Tibial artery (tissue), 4 donors: ENCODE data around the gene RPRML.
"Not testable (repeated sequence)": the region's sequence is repeated elsewhere in the genome, so short reads cannot be mapped to it uniquely, and the experiment has no call there.

Source experiments
- DNase-seq, 2 donors: peaks; one replicate each; pipeline ENCODE4 v3.0.0-alpha.2; 2019
- H3K27ac ChIP-seq, 2 donors: fragments of 200-600 bp; sonication (generic) in 1 of 2; 1 replicate in 1 of 2; 2 replicates in 1 of 2; pipeline ENCODE4 v1.5.1; 2018 to 2019; ENCODE audit warnings: mild to moderate bottlenecking in 1 of 2
- H3K27me3 ChIP-seq, 2 donors: fragments of 200-600 bp; sonication (generic) in 1 of 2; one replicate each; pipeline versions ENCODE4 v1.5.1 to v1.6.0; 2016 to 2019
- H3K36me3 ChIP-seq, 3 donors: fragments of 200-600 bp; sonication (generic) in 2 of 3; one replicate each; pipeline ENCODE4 v1.5.1; 2016 to 2019; ENCODE audit warnings: mild to moderate bottlenecking in 2 of 3
- H3K4me1 ChIP-seq, 4 donors: fragments of 200-600 bp; sonication (generic) in 2 of 4; 1 replicate in 3 of 4; 2 replicates in 1 of 4; pipeline ENCODE4 v1.5.1; 2016 to 2019
- H3K4me3 ChIP-seq, 2 donors: fragments of 200-600 bp; sonication (generic) in 1 of 2; 1 replicate in 1 of 2; 2 replicates in 1 of 2; pipeline ENCODE4 v1.5.1; 2018 to 2019; ENCODE audit warnings: mild to moderate bottlenecking in 2 of 2
- H3K9me3 ChIP-seq, 3 donors: fragments of 200-600 bp; sonication (generic) in 1 of 3; one replicate each; pipeline ENCODE4 v1.5.1; 2016 to 2019
- intact Hi-C: fragments of 100-400 bp; cut with DNase I; formaldehyde crosslinking; loops from one replicate; pipeline ENCODE4 v1.15.0; 2023; ENCODE audit warnings: low total_unique reads
- TF ChIP-seq, protein P1 (sequence below), 2 experiments: fragments of 200-600 bp in 1 of 2; fragments of 450-650 bp in 1 of 2; IDR thresholded peaks; one replicate each; pipeline ENCODE4 v1.5.1; 2017 to 2019; ENCODE audit warnings: antibody characterized with exemption in 2 of 2, mild to moderate bottlenecking in 1 of 2, moderate library complexity in 1 of 2

RPRML gene

DNA sequence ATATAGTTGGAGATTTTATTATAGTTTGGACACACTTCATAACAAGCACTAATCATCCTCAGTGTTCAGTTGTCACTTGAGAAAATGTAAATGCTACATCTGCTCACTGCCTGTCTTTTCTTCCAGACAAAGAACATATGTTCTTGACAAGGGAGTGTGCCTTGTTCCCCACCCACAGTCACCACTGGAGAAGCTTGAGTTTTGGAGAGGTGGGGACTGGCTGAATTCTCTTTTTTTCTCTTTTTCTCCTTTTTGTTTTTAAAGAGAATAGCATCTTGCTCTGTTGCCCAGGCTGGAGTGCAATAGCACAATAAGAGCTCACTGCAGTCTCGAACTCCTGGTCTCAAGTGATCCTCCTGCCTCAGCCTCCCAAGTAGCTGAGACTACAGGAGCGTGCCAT is 15.5 kb downstream of the RPRML start:
- TF ChIP-seq, protein P1, sequence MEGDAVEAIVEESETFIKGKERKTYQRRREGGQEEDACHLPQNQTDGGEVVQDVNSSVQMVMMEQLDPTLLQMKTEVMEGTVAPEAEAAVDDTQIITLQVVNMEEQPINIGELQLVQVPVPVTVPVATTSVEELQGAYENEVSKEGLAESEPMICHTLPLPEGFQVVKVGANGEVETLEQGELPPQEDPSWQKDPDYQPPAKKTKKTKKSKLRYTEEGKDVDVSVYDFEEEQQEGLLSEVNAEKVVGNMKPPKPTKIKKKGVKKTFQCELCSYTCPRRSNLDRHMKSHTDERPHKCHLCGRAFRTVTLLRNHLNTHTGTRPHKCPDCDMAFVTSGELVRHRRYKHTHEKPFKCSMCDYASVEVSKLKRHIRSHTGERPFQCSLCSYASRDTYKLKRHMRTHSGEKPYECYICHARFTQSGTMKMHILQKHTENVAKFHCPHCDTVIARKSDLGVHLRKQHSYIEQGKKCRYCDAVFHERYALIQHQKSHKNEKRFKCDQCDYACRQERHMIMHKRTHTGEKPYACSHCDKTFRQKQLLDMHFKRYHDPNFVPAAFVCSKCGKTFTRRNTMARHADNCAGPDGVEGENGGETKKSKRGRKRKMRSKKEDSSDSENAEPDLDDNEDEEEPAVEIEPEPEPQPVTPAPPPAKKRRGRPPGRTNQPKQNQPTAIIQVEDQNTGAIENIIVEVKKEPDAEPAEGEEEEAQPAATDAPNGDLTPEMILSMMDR (IDR thresholded peaks at IDR 0.05), result no peak
- no peak overlapping the region for H3K4me3 ChIP-seq
- no peak for DNase-seq
- H3K4me1 ChIP-seq, result peaks cover 0 to 3% (median 0%) of the 10 kb centered on the region in 4 donors
- H3K27me3 ChIP-seq, result no peaks in the 10 kb centered on the region
- intact Hi-C loops, result no loop called here
- no peaks in the 10 kb centered on the region for H3K9me3 ChIP-seq
- peaks cover 0 to 22% (median 12%) of the 10 kb centered on the region in 3 donors for H3K36me3 ChIP-seq
- no peak overlapping the region for H3K27ac ChIP-seq

DNA sequence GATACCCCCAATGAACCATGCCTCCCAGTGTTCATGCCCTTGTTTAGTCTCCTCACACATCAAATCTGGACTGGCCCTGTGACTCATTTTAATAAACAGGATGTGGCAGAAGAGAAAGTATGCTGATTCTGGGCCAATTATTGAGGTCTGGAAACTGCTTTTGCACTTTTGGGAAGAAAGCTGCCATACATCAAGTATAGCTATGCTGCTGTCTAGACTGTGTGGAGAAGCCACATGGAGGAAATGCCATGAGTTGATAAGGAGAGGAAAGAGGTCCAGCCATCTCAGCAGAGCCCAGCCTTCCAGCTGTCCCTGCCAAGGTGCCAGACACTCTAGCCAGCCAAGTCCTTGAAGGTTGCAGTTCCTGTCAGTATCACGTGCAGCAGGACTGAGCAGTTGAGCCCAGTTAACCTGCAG is 16.7 kb downstream of the RPRML start:
- Histone ChIP-seq H3K4me3 (no peak overlapping the region), H3K36me3 (peaks cover 0 to 10% (median under 1%) of the 10 kb centered on the region in 3 donors), H3K9me3 (no peaks in the 10 kb centered on the region), H3K4me1 (peaks cover 0 to 3% (median 0%) of the 10 kb centered on the region in 4 donors), H3K27me3 (no peaks in the 10 kb centered on the region), H3K27ac (no peak overlapping the region)
- peak in 1 of 2 donors; percentile 15 for DNase-seq
- TF ChIP-seq, protein P1 (IDR thresholded peaks at IDR 0.05), result no peak
- intact Hi-C loops, result no loop called here

DNA sequence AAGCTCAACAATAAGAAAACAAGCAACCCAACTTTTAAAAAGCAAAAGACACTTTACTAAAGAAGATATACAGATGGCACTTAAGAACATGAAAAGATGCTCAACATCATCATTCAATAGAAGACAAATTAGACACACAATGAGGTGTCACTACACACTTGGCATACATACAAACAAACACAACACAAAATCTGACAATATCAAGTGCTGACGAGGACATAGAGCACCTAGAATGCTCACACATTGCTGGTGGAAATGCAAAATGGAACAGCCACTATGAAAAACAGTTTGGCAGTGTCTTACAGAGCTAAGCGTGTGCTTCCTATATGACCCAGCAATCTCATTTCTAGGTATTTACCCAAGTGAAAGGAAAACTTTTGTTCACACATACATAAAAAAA is 18.9 kb downstream of the RPRML start:
- Histone ChIP-seq H3K27ac (no peak overlapping the region), H3K27me3 (no peaks in the 10 kb centered on the region), H3K4me3 (no peak overlapping the region), H3K36me3 (peaks cover 0 to 7% (median 0%) of the 10 kb centered on the region in 3 donors), H3K9me3 (no peaks in the 10 kb centered on the region), H3K4me1 (peaks cover 0 to 3% (median 0%) of the 10 kb centered on the region in 4 donors)
- DNase-seq, result no peak
- TF ChIP-seq, protein P1 (IDR thresholded peaks at IDR 0.05), result no peak
- intact Hi-C loops, result no loop called here

DNA sequence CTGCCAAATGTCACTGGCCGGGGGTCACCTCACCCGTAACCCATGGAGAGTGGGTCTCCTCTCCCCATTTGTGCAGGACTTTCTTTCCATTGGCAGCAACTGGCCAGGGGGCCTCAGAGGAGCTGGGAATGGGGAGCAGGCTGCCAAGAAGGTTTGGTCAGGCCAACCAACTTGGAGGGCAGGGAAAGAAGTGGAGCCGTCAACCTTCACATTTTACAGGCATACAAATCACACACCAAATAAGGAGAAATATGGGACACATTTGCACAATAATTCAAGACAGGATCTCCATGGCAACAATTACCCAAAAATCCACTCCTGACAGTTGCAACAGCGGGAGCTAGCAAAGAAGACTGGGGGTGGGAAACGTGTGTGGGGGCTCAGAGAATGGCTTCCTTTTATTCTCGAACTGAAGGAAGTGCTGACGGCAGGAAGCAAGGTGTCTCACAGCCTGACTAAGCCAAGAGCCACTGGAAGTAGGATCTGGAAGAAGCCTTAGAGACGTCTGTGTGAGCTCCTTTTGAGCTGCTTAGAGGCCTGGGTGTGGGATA is 20.9 kb downstream of the RPRML start:
- intact Hi-C loops, result no loop called here
- TF ChIP-seq, protein P1 (IDR thresholded peaks at IDR 0.05), result no peak
- H3K36me3 ChIP-seq, result peaks cover 0 to 7% (median 0%) of the 10 kb centered on the region in 3 donors

DNA sequence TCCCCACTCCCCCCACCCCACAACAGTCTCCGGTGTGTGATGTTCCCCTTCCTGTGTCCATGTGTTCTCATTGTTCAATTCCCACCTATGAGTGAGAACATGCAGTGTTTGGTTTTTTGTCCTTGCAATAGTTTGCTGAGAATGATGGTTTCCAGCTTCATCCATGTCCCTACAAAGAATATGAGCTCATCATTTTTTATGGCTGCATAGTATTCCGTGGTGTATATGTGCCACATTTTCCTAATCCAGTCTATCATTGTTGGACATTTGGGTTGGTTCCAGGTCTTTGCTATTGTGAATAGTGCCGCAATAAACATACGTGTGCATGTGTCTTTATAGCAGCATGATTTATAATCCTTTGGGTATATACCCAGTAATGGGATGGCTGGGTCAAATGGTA is 25.9 kb downstream of the RPRML start:
- H3K4me3 ChIP-seq, H3K4me1 ChIP-seq, H3K9me3 ChIP-seq, intact Hi-C loops, H3K27ac ChIP-seq, DNase-seq: not testable (repeated sequence)
- Histone ChIP-seq H3K36me3 (peaks cover 0 to 12% (median 5%) of the 10 kb centered on the region in 3 donors), H3K27me3 (peaks cover 0 to 21% of the 10 kb centered on the region in 2 donors)

More for the DNA sequence above, 20.9 kb downstream of the RPRML start:
- peaks cover 0 to 3% (median 0%) of the 10 kb centered on the region in 4 donors for H3K4me1 ChIP-seq
- no peak for DNase-seq
- no peaks in the 10 kb centered on the region for H3K9me3 ChIP-seq
- no peak overlapping the region for H3K4me3 ChIP-seq
- no peaks in the 10 kb centered on the region for H3K27me3 ChIP-seq
- H3K27ac ChIP-seq, result no peak overlapping the region

DNA sequence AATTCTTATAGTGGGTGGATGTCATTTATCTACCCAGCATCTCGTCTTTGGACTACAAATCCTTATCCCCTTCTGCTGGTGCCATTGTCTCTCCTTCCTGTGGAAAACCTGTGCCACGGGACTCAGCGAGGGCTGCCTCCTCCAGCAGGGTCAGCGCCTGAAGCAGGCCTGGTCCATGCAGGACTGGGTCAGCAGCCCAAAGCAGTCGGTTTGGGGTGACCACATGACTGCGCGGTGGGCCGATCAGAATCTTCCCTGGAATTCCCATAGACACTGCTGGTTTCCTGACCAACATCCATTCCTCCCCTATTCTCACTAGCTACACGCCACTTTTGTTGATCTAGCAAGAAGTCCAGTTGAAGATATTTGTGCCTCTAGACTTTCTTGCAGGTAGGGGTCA is 26.9 kb downstream of the RPRML start:
- H3K27me3 ChIP-seq, result peaks cover 0 to 21% of the 10 kb centered on the region in 2 donors

More for the DNA sequence above, 26.9 kb downstream of the RPRML start:
- Histone ChIP-seq H3K9me3 (no peaks in the 10 kb centered on the region), H3K27ac (no peak overlapping the region), H3K4me1 (no peaks in the 10 kb centered on the region), H3K36me3 (peaks cover 0 to 12% (median 5%) of the 10 kb centered on the region in 3 donors), H3K4me3 (no peak overlapping the region)
- TF ChIP-seq, protein P1 (IDR thresholded peaks at IDR 0.05), result no peak
- no peak for DNase-seq
- intact Hi-C loops, result no loop called here
